HL-60/S4 treated with retinoic acid at 250 ng/mL for 4 days and 3 days (cell line): Measurements from ENCODE around the gene TCHHL1.

Experiments
- in situ Hi-C: fragments of 300-500 bp; cut with MboI; formaldehyde crosslinking; loops from 2 replicates; pipeline ENCODE4 v1.7.0; 2022; ENCODE audit warnings: low sequenced_read_pairs

Gene TCHHL1

DNA sequence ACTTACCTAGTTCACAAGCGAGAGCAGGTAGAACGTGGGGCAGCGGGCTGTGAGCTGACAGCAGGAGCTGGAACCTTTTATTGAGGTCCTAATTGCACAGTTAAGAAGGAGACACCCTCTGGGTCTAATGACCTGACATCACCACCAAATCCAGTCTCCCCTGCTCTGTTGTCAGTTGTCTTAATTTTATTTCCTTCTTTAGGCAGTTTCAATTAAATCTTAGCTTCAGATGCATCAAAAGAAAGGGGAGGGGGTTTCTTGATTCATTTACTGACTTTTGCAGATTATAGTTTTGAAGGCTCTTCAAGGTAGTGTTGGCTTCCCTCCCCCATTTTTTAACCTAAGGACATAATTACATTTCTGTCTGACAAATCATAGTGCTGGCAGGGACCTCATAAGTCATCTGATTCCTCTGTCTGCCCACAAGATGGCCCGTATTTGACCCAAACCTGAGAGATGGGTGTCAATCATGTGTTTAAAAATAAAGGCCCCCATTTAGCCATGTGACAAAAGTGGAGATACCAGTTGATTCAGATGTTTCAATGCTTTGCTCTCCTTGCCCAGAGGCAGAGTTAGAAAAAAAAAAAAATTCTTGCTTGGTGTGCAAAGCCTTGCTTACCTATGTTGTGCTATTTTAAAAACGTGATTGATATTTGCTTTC, at the start of gene TCHHL1:
Gene TCHHL1 (minus strand): TSS at position 51 of the 661 bp plus-strand sequence. CDS start 921 bp downstream, outside the sequence.
- in situ Hi-C loops = no loop called here

DNA sequence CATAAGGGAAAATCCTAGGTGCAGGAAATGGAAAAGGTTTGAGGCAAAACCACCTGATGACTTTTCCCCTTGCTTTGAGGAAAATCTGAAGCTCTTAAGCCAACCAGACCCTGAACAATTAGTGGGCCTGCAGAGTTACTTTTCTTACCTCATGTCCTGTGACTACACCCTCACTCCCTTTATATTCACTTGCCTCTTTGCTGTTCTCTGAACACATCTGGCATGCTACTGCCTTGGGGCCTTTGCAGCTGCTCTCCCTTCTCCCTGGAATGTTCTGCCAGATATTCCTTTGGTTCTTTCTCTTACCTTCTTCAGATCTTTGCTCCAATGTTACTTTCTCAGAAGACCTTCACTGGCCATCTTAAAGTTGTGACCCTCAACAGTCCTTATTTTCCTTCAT, 48.4 kb upstream of the TCHHL1 start:
- in situ Hi-C loops = no loop called here

DNA sequence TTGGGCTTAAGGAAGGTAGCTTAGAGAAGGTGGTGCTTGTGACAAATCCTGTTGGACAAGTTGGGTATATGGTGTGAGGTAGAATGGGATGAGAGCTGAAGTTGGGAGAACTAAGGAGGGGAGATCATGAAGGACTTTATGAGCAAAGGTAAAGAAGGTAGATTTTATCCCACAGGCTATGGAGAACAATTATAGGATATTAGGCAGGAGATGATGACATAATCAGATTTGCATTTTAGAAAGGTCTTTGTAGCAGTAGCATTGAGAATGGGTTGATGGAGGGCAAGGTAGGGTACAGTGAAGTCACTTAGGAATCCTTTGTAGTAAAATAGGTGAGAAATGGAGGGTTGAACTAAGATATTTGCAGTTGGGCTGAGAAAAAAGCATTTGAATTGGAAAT, 41.3 kb upstream of the TCHHL1 start:
- in situ Hi-C loops = no loop called here

- in situ Hi-C loops = no loop called here
These were observed 38.8 kb upstream of the TCHHL1 start for GRCh38 chr1:152127673-152128072.

DNA sequence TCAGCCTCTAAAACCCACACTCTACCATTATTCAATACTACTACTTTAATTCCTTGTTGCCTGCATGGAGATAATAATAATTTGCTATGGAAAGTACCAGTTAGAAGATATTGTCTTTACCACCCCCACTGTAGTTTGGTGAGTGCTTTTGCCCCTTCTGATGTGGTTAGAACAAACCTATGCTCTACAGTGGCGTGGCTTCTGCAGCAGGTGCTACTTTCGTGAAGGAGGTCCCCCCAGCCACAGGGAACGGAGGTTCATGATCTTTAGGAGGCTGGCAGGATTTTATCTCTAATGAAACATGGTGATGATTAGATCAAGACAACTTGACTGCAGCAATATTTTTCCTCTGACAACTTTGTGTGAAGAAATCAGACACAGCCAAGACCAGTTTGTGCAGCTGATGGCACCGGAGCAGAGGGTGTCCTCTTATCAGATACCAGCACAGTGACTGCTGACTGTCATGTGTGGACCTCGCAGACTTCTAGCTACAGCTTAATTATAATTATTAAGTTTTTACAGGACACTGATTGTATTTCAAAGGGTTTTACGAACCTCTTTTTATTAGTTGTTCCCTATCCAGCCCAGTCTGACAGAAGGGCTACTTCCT, 37.1 kb upstream of the TCHHL1 start:
- in situ Hi-C loops = no loop called here

- in situ Hi-C loops = no loop called here
These were observed 30.1 kb upstream of the TCHHL1 start for GRCh38 chr1:152118915-152119314.

DNA sequence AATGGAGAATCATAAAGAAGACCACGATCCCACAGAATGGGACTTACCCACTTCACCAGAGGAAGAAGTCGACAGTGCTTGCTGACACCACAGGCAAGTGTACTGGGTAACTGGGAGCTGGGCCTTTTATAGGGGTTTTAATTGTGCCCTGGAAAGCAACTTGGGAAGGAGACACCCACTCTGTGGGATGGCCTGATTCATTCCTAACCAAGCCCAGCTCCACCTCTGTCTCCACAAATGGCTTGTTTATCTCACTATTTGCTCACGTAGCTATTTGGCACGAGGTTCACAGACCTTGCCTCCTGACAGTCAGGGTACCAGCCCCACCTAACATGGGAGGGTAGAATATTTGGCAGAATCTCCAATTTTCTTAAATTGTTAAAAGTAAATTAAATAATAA, 26.5 kb upstream of the TCHHL1 start, which contains the start of gene TCHH:
Gene TCHH (minus strand): TSS at position 101 of the 400 bp plus-strand sequence. CDS start 1,364 bp downstream, outside the sequence.
- in situ Hi-C loops = no loop called here

DNA sequence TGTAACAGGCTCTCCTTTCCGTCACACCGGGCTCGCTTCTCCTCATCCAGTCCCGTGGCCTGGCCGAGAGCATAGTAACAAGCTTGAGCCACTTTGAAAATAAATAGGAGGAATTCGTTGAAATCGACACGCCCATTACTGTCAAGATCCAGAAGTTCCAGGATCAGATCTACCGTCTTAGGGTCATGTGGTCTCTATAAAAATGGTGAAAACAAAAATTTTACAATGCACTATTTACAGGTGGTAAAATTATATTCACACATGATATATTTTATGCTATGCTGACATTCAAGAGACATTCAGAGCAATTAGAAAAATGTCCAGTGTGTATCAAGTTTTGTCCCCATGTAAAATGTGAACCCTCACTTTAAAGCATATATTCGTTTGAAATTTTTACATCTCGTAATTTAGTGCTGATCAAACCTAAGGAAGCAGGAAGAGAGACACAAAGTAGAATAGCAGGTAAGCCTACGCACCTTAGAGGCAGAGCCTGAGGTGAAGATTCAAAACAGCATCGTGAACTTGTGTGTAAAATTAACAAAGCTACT, 24.1 kb upstream of the TCHHL1 start:
- in situ Hi-C loops = no loop called here

GRCh38 chr1:152112101-152112884, 23.4 kb upstream of the TCHHL1 start:
- in situ Hi-C loops = no loop called here

DNA sequence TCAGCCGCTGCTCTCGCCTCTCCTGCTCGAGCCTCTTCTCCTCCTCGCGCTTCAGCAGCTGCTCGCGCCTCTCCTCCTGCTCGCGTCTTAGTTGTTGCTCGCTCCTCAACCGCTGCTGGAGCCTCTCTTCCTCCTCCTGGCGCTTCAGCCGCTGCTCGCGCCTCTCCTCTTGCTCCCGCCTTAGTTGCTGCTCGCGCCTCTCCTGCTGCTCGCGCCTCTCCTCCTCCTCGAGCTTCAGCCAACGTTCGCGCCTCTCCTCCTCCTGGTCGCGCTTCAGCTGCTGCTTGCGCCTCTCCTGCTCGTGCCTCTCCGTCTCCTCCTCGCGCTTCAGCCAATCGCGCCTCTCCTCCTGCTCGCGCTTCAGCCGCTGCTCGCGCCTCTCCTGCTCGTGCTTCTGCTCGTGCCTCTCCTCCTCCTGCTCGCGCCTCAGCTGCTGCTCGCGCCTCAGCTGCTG, 22.7 kb upstream of the TCHHL1 start:
- in situ Hi-C loops = no loop called here

GRCh38 chr1:152110860-152111514, 22.1 kb upstream of the TCHHL1 start:
- in situ Hi-C loops = no loop called here

GRCh38 chr1:152110365-152110859, 21.5 kb upstream of the TCHHL1 start:
- in situ Hi-C loops = no loop called here

- in situ Hi-C loops = no loop called here
These were observed 21.1 kb upstream of the TCHHL1 start for GRCh38 chr1:152109998-152110294.

GRCh38 chr1:152109231-152109997, 20.6 kb upstream of the TCHHL1 start:
- in situ Hi-C loops = no loop called here

GRCh38 chr1:152108882-152109222, 20.0 kb upstream of the TCHHL1 start:
- in situ Hi-C loops = no loop called here

DNA sequence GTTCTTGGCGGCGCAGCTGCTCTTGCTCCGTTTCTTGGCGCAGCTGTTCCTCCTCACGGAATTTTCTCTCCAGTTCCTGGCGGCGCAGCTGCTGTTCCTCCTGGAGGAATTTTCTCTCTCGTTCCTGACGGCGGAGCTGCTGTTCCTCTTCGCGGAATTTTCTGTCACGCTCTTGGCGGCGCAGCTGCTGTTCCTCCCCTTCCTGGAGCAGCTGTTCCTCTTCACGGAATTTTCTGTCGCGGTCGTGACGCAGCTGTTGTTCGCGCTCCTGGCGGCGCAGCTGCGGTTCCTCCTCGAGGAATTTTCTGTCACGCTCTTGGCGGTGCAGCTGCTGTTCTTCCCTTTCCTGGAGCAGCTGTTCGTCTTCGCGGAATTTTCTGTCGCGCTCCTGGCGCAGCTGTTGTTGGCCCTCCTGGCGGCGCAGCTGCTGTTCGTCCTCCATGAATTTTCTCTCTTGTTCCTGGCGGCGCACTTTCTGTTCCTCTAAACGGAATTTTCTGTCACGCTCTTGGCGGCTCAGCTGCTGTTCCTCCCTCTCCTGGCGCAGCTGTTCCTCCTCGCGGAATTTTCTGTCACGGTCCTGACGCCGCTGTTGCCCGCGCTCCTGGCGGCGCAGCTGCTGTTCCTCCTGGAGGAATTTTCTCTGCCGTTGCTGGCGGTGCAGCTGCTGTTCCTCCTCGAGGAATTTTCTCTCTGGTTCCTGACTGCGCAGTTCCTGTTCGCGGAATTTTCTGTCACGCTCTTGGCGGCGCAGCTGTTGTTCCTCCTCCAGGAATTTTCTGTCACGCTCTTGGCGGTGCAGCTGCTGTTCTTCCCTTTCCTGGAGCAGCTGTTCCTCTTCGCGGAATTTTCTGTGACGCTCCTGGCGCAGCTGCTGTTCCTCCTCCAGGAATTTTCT, 19.4 kb upstream of the TCHHL1 start:
- in situ Hi-C loops = no loop called here

DNA sequence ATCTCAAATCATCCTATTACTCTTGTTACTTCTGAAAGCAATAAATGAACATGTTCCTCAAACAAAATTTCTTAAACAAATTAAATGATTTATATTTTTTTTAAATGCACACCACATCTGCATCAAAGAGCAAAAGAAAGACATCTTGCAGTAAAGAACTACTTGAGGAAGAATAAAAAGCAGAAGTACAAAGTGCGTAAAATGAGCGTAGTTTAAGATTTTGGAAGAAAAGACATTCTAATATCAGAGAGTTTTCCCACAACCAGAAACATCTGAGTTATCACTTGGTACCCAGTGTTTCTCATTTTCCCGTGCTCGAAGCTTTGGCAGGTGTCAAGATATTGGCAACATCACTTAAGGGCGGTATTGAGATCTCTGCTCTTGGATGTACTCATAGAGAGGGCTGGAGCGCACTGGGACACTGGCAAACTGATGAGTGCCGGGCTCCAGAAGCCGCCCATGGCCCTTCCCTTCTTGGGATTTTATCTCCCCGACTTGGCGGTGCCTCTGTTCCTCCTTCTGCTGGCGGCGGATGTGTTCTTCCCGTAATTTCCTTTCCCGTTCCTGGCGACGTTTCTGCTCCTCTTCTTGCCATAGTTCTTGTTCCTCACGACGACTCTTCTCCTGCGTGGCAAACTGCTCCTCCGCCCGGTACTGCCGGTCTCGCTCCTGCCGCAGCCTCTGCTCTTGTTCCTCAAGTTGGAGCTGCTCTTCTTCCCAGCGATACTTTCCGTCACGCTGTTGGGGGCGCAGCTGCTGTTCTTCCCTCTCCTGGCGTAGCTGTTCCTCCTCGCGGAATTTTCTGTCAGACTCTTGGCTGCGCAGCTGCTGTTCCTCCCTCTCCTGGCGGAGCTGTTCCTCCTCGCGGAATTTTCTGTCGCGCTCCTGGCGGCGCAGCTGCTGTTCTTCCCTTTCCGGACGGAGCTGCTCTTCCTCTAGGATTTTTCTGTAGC, 18.4 kb upstream of the TCHHL1 start:
- in situ Hi-C loops = no loop called here

DNA sequence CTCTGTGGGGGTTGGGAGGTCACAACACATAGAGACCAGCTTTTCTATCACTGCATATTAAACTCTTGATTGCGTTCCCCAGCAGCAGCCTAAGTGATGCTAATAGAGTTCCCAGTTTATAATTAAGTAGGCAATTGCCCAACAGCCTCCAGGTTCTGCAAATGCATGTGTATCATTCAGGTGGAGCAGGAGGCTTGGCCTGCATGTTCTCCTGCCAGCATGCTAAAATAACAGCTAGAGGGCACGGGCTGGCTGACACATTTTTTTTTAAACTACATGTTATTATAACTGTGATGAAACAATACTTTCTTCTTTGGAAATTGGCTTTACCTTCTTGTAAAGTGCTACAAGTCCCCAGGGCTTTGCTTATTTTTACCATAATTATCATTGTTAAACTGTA, 16.0 kb upstream of the TCHHL1 start:
- in situ Hi-C loops = no loop called here
